Measurements from ENCODE around the gene E2F4. TPM values are rescaled to one million over a fixed set of nuclear protein-coding genes. Genes with fewer than 3 reads are reported as not detected.

The E2F4 gene
- total and polyA plus RNA-seq, 2 of the 13 experiments (the other 11 are each of a cell fraction or from before 2014, with no cell fraction given): 84.8 to 91.2 TPM

GRCh38 chr16:67226804-67227566, 35.0 kb downstream of the E2F4 start, which contains the start of gene TMEM208 (continued):
- TF ChIP-seq ZNF407 (CRISPR knock-in tag; IDR thresholded peaks at IDR 0.05; ENCODE audit: not compliant biosample characterization) (peak; percentile 17), PCBP2 (optimal IDR thresholded peaks at IDR 0.05; ENCODE audit: low read depth, low read length, poor library complexity, severe bottlenecking) (no peak), FOXJ3 (CRISPR knock-in tag; IDR thresholded peaks at IDR 0.05; ENCODE audit: borderline replicate concordance) (peak; percentile 45; the same call in 1 of the 2 replicates), KAT7 (CRISPR knock-in tag; IDR thresholded peaks at IDR 0.05; ENCODE audit: borderline replicate concordance) (peak; percentile 79; the same call in 1 of the 2 replicates), BCL6 (CRISPR knock-in tag; IDR thresholded peaks at IDR 0.05) (peak; percentile 60; the same call in 1 of the 2 replicates), GLI4 (CRISPR knock-in tag; IDR thresholded peaks at IDR 0.05; ENCODE audit: borderline replicate concordance) (no peak; the same call in 1 of the 2 replicates), CC2D1A (CRISPR knock-in tag; IDR thresholded peaks at IDR 0.05) (no peak), BRCA1 (CRISPR knock-in tag; IDR thresholded peaks at IDR 0.05) (peak; percentile 69; the same call in 1 of the 2 replicates), ZBTB21 (CRISPR knock-in tag; IDR thresholded peaks at IDR 0.05) (peak; percentile 55), RXRA (CRISPR knock-in tag; IDR thresholded peaks at IDR 0.05) (peak; percentile 89), NFIC (IDR thresholded peaks at IDR 0.05; ENCODE audit: low read length) (no peak), TCF7L2 (IDR thresholded peaks at IDR 0.05; ENCODE audit: low read depth, low read length) (no peak), ZNF589 (CRISPR knock-in tag; conservative IDR thresholded peaks at IDR 0.05) (no peak; the same call in 1 of the 2 replicates), ATRX (CRISPR knock-in tag; IDR thresholded peaks at IDR 0.05; ENCODE audit: borderline replicate concordance) (no peak), ZNF512 (CRISPR knock-in tag; IDR thresholded peaks at IDR 0.05) (no peak), KMT2B (CRISPR knock-in tag; IDR thresholded peaks at IDR 0.05) (peak; percentile 96)
- TF ChIP-seq, protein P1, sequence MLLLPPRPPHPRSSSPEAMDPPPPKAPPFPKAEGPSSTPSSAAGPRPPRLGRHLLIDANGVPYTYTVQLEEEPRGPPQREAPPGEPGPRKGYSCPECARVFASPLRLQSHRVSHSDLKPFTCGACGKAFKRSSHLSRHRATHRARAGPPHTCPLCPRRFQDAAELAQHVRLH (CRISPR knock-in tag; IDR thresholded peaks at IDR 0.05; ENCODE audit: borderline replicate concordance, low read depth): no peak; the same call in 1 of the 2 replicates
